Left forelimb (tissue), 1 donor: Measurements from ENCODE around the gene PTPRD.
A peak's percentile ranks its signal among the peaks of the same experiment; 100 is the strongest.

Experiments
- DNase-seq: peaks from one replicate; pipeline ENCODE4 v3.0.0-alpha.2; 2018; ENCODE audit warnings: low spot score

PTPRD gene

GRCh38 chr9:8766096-8766495, 1846.7 kb downstream of the PTPRD start:
- DNase-seq: no peak

DNA sequence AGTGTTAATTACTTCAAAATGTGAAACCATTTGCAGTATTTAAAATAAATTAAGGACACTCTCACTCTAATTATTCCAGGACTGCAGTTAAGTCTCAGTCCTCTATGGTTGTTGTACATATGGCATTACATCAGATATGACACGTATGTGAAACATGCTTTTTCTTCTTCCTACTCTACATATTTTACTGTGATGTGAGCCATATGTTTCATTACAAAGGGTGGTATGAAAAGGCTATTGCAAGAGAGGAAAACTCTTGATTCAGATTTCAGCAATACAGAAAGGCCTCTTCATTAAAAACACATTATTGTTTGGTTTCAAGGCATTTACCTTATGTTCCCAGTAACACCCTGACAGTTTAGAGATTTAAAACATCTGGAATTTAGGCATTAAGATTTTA, 1848.8 kb downstream of the PTPRD start:
- DNase-seq: no peak

- no peak for DNase-seq
Observed at GRCh38 chr9:8762479-8763085, 1850.2 kb downstream of the PTPRD start.

GRCh38 chr9:8760000-8760767, 1852.6 kb downstream of the PTPRD start:
- no peak for DNase-seq

GRCh38 chr9:8757881-8758280, 1854.9 kb downstream of the PTPRD start:
- DNase-seq: no peak

- DNase-seq: no peak
Observed at GRCh38 chr9:8754751-8755150, 1858.1 kb downstream of the PTPRD start.

DNA sequence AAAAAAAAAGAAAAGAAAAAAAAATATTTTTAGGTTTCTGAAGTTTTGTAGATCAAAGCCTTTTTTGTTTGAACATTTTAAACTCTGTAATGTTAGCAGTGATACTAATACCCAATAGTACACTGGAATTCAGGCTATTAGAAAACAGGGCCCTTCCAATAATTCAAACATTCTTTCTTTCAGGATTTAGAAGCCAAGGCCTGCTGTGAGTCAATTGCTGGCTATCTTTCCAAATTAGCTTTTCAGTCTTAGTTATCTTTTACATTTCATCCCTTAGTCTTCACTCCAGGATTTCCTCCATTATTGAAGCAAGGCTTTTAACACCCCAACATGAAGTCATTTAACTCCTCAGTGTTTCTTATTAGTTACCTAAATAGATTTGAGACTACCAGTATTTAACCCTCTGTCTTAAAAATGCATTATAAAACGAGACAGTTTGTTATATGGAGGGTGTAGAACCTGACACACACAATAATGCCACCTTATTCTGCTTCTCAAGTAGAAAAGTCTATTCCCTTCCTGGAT, 1861.3 kb downstream of the PTPRD start:
- DNase-seq: no peak

GRCh38 chr9:8750639-8751051, 1862.2 kb downstream of the PTPRD start:
- DNase-seq: no peak

DNA sequence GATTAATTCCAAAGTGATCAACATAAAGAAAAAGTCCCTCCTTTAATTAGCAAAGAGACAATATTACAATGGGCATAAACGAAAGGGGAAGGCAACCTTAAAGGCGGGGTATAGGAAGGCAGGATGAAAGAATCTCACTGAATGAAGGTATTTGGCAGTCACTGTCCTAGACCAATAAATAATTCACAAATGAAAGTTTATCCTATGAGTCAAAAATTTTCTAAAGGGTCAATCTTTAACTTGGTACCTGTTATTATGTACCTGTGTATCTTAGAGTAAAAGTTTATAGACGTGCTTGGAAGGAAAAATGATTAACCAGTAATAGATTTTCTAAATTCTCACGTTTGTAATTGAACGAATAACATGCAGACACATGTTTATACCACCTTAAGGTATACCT, 1867.5 kb downstream of the PTPRD start:
- DNase-seq: no peak

DNA sequence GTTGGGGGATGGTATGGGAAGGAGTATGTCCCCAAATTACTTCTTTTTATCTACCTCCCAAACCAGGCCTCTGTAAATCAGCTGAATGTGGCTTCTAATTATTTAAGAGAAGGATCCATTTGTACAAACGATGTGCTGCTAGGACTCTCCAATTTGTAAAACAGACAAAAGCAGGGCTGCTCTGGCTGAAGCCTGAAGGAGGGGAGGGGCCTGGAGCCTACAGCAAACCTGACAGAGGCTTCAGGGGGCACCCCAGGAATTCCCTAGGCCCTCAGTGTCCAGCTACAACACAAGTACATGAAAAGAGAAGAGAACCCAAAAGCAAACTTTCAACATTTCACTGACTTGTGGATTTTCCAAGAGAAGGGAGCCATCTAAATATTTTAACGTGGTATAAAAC, 1873.9 kb downstream of the PTPRD start:
- DNase-seq: no peak

GRCh38 chr9:8736805-8737204, 1876.0 kb downstream of the PTPRD start:
- no peak for DNase-seq

DNA sequence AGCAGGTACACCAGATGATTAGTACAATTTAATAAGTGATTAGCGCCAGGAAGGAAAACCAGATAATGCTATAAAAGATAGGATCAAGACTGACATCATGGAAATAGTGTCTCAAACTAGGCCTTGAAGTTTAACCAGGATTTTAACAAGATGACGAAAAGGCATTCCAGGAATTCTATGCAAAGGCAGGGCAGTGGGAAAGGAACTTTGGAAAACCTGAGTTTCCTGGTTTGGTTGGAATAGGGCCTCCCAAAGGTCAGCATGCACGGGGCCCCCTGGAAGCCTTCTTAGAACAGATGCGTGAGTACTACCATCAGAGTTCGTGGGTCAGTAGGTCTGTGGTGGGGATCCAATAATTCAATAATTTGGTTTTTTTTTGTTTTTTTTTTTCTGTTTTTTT, 1878.0 kb downstream of the PTPRD start:
- no peak for DNase-seq

DNA sequence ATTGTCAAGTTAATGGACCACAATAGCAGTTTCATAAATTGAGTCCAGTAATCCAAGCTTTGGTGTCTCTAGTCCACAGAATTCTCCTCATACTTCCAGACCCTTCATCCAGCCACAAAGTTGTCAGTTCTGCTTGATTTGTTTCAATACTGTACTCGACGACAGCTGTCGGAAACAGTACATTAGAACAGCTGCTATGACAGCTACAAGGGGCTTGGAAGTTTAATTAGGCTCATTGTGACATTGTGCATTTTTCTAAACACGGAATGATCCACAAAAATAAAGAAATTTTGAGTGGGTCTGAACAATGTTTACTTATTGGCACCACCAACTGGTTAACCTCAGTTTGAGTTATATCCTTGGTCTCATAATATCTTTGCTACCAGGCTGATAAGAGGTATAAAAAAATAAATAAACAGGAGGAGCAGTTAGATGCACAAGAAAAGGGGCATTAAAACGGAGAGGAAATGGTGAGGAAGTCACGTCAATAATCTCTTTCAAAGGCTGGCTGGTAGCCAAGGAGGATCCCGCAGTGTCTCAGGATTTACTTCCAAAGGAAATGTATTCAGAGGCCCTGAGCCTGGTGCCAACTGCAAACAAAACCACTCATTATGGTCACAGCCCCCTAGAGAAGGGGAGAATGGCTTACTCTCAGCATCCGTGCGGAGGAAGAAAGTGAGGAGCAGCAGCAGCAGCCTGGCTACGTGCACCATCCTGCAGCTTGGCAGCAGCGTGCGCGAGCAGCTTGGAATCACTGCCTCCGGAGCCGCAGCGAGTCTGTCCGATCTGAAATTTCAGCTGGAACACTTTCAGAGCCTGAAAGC, 1879.5 kb downstream of the PTPRD start:
- DNase-seq: peak; percentile 74

DNA sequence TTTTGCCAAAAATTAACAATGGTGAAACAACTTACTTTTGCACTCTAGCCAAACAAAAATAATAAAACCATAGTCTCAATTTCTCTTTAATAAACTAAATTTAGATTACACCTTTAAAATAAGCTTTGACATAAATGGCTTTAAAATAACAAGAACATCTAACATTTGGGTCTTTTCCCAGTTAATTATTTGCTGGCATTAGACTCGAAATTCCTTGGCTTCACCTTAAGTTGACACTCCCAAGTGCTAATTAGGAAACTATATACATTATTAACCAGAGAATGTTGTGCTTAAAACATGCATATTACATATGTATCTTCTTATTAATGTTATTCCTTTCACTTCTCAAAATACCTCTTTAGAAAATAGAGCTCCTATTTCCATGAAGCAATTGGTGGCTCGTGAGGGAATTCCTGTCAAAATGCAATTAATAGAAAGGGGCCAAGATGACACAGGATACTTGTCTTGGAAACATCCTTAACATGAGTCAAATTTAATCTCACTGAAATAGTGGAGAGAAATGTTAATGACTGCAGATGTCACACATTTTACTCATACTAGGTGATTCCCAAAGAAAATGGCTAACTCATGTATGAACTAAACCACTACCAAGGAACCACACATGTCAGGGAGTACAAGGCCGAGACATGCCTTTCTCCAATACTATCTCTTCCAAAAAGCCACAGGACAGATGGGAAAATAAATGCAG, 1880.3 kb downstream of the PTPRD start:
- no peak for DNase-seq

- DNase-seq: no peak
Observed at GRCh38 chr9:8730618-8731017, 1882.2 kb downstream of the PTPRD start.

GRCh38 chr9:8728910-8729309, 1883.9 kb downstream of the PTPRD start:
- no peak for DNase-seq

GRCh38 chr9:8727191-8727590, 1885.6 kb downstream of the PTPRD start:
- no peak for DNase-seq

GRCh38 chr9:8726692-8727091, 1886.1 kb downstream of the PTPRD start:
- no peak for DNase-seq

- DNase-seq: no peak
Observed at GRCh38 chr9:8725635-8726034, 1887.2 kb downstream of the PTPRD start.

DNA sequence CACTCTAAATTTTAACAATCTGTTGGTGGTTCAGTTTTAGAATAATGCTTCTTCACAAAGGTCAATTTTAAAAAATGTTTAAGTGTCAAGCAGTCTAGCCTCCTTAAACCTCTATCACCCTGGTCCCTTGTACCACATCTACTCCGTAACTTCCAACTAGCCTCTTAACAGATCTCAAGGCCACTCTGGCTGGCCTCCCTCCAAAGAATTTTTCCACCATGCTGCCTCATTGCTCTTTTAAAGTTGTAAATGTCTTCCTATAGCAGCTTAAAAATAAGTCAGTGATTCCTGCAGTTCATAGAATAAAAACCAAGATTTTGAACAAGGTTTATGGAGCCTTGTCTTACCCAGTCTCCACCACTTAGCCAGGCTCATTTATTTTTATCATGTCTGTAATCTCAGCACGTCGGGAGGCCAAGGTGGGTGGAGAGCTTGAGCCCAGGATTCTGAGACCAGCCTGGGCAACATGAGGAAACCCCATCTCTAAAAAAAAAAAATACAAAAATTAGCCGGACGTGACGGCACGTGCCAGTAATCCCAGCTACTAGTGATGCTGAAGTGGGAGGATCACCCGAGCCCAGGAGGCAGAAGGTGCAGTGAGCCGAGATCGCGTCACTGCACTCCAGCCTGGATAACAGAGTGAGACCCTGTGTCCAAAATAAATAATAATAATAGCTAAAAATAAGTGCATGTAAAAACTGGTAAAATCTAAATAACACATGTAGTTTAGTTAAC, 1888.4 kb downstream of the PTPRD start:
- DNase-seq: no peak

DNA sequence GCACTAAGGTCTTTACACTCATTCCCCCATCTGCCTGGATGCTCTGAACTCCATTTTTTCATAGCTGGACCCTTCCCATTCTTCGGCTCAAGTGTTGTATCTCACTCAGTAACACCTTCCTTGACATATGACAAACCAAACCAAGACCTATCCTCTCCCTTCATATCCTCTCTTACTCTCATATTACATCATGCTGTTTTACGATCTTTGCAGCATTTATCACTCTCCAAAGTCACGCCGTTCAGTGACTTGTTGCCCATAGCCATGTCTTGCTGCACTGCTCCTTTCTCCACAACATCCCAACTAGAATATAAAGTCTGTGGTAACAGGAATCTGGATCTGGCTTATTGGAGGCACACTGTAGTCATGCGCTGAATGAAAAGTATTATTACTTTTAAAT, 1889.6 kb downstream of the PTPRD start:
- DNase-seq: no peak
